NCI-H2227 (cell line): ENCODE data around the gene FOCAD.

Experiments used
- DNase-seq: peaks from one replicate; lab custom pipeline; 2025; ENCODE audit not compliant: unreplicated experiment; lab: John Stamatoyannopoulos, UW

FOCAD gene

DNA sequence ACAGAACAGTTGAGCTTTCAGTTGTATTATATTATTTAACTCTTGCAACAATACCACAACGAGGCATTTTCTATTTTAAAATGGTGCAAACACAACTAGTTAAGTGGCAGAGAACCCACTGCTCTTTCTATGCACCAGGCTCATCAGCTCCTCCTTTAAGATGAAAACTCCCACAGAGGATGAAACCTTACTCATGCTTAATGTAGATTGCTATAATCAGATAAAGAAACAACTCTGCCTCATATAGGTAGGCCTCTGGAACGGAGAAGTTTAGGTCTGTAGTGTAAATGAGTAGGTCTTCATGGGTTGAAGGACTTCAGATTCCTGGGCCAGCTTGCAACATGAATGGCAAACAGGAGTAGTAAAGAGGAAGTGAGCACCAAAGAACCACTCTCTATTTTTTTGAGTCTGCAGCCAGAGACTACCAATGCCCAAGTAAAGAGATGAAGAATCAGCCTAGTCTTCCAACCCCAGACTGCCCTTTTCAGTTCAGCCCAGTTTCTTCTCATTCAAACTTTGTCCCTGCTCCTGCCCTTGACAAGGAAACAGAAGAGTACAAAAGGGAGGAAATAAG is 313.5 kb downstream of the FOCAD start:
- no peak for DNase-seq

DNA sequence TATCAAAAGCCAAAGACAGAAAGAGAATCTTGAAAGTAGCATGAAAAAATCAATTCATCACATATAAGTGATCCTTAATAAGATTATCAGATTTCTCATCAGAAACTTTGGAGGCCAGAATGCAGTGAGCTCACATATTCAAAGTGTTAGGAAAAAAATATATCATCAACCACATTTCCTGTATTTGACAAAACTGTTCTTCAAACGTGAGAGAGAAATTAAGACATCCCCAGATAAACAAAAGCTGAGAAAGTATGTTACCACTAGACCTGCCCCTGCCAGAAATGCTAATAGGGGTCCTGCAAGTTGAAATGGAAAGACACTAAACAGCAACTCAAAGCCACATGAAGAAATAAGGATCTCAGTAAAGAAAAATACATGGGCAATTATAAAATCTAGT is 317.5 kb downstream of the FOCAD start:
- no peak for DNase-seq

DNA sequence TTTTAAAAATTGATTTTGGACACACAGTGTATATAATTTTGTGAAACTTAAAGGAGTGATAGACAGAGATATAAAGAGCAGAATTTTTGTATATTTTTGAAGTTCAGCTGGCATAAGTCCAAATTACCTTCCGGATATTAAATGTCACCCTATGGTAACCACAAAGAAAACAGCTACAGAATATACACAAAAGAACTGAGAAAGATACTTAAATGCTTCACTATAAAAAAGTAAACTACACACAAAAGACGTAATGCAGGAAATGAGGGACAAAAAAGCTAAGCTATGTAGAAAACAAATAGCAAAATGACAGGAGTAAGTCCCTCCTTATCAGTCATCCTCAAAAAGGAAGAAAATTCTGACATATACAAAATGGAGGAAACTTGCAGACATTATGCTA is 318.0 kb downstream of the FOCAD start:
- DNase-seq: no peak

DNA sequence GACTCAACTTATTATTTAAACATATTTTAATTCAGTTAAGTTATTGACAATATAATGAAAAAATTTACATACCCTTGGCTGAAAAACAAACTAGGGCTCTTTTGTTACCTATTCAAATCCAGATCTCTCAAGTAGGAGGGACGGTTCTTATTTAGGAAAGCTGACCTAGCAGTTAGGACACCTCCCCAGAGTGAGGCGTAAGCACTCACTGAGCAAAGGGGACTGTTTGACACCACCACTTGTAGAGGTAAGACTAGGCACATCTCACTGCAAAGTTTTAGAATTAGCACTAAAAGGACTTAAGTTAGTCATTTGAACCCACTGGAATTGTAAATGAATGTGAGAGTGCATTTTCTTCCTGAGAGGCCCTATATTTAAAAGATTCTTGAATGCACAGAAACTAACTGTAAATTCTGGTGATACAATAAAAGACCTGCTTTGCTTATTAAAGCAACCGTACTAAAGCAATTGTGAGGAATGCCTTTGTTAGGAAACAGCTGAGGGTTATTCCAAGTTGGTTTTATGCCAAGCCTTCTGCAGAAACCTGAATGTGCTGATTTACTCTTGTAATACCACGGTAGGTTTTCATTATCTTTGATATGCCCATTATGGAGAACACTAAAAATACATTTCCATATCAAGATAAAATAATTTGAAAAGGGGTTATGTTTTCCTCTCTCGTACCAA is 331.2 kb downstream of the FOCAD start:
- DNase-seq: no peak

DNA sequence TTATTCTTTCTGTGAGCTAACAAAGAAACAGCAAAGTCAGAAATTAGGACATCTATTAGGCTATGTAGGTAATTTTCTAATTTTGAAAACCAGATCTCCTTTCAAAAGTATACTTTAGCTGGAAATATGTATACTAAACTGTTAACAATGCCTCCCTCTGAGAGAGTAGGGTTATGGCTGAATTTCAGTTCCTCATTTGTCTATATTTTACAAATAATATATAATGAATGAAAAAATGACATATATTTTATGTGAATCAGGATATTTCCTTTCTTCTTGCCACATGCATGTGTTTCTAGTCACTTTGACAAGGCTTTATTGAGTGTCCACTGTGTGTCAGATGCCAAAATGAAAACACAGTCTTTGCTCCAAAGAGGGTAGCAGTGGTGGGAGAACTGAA is 331.9 kb downstream of the FOCAD start:
- DNase-seq: no peak

DNA sequence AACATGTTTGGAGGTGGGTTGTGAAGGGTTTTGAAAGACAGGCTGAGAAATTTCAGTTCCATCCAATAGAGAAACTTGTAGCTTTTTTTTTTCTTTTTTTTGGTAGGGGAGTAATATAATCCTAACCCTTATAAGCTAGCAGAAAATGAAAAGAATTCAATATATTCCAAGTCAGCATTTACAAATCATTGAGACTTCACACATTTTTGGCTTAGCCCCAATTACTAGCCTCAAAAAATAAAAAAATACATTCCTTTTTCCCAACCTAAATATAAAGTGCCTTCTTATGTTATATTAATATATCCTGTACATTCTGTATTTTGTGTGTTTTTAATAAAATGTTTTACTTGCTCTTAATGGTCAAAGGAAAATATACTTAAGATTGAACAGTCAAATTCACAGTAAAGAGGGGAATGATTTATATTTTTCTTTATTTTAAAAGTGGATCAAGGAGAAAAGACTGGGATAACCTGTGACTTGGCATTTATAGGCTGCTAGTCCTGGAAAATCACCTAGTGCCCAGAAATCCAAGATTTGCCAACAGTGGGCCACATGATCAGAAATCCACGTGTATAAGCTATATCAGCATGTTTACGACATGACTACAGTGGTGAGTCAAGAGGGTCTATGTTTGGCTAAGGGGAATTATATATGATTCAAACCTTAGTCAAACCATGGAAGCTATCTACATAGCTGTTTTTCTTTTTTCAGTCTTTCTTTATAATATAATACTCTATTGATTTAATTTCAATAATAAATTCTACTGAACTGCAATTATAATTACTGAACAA is 332.8 kb downstream of the FOCAD start:
- no peak for DNase-seq

DNA sequence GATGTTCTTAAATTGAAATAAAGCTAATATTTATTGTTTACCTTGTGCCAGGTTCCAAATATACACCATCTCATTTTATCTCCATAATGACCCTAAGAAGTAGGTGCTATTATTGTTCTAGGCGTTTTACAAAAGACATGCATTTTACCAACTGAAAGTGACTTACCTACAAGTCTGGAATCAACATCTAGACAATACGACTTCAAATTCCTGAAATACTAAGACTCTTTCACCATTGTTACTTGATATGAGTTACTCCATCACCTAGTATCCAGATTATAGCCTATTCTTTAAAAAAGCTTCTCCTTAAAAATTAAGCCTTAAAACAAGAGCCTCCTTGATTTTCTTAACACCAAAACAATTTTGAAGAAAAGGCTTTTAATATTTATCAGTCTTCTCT is 334.1 kb downstream of the FOCAD start:
- DNase-seq: no peak

DNA sequence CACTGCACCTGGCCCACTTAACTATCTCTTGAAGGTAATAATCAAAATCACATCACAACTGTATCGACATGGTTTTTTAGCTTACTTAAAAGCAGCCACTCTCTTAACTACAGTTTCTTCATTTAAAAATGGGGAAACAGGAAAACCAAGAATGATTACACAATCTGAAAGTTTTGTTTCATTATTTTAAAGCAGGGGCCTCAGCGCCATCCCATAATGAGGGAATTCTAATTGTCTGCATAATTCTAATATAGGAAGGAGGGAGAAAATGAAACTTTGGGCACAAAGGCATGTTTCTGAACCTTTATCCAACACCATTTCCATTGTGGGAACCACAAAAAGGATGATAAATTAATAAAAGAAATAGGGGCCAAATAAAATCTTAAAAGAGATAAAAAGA is 339.8 kb downstream of the FOCAD start:
- no peak for DNase-seq

DNA sequence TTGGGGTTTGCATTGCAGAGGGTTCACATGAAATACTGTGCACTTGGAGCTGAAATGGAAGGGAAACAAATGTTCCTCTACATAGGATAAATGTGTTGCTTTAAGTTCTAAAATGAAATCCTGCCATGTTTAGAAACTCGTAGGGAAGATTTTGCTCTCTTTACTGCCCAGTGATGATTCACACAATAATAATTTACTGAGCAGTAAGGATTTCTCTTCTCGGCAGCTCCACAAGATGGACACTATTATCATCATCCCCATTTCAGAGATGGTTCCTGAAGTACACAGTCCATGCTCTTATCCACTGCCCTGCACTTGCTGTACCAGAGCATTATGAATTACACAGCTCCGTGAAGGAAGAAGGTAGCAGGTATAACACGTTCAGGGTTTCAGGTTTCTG is 343.2 kb downstream of the FOCAD start:
- no peak for DNase-seq

DNA sequence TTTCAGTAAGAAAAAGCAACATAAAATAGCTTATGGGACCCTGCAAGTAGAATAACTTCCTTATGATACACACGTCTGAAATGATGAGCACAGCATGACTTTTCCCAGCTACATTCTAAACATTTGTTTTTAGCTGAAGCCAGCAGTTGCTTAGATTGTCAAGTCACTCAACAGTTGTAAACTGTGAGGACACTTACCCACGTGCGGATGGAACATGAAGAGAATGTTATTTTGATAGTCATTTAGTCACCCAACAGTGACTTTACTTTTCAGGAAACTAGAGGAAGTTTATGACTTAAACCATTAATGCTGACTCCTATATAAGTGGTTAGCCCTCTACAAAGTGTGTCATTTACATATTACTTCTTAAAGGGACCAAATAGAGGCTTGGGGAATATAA is 344.4 kb downstream of the FOCAD start:
- no peak for DNase-seq

DNA sequence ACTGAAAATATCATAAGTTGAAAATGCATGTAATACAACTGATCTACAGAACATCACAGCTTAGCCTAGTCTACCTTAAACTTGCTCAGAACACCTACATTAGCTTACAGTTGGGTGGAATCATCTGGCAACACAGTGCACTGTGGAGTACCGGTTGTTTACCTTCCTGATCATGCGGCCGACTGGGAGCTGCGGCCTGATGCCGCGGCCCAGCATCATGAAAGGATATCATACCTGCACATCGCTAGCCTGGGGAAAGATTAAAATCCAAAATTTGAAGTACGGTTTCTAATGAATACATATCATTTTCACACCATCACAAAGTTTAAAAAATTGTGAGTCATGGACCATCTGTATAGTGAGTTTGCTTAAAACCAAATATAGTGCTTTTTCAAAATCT is 345.6 kb downstream of the FOCAD start:
- no peak for DNase-seq

DNA sequence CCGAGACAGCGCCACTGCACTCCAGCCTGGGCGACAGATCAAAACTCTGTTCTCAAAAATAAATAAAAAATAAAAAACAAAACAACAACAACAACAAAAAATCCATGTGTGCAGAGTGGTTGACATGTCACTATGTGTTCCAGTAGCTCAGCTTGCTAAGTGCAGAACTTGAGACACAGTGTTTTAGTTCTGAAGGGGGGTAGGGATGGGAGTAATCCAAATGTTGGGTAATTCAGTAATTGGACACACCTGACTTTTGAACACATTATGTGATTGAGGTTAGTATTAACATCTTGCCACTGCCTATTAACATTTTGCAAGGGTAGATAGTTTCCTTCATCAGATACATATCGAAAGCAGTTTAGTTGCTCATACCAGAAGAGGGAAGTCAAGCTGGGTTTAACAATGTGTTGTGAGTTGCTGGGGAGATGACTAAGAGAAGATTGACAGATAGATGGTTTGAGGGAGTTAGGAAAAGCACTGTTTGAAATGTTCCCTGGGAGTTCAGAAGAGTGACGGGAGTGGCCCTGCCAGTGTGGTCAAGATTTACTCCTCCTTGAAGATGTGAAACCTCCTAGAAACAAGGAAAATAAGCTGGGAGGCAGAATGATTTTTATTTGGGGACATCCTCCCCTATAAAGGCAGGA is 346.5 kb downstream of the FOCAD start:
- peak; percentile 24 for DNase-seq

DNA sequence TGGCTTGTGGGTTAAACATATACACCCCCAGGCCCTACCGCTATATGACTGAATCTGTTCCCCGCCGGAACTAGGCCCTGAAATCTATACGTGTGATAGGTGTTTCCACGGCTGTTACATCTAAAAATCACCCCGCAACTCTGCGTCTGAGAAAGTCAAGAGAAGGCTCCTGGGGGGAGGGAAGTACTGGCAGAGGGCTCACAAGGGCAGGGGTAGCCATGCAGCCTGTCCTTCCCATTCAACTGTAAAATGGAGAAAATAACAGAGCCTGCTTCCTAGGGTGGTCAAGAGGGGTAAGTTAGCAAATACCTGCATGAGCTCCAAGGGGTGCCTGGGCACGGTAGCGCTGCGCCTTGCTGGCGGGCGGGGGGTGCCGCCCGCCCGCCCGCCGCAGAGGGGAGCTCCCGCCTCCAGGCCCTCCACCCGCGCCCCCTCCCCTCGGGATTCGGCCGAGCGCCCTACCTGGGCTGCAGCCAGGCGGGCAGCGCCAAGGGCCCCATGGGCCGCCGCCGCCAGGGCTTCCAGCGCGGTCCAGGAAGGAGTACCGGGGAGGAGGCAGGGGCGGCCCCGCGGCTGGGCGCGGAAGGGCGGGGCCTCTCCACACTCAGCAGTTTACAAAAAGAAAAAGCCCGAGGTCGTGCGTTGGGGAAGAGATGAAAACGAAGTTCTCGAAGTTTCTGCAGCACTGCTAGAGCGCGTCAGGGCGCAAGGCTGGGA is 347.2 kb downstream of the FOCAD start, which contains the start of gene HACD4:
TSS of gene HACD4 (minus strand) at position 550 of the 717 bp plus-strand sequence. CDS start at position 500, 50 bp downstream.
- peak; percentile 63 for DNase-seq

DNA sequence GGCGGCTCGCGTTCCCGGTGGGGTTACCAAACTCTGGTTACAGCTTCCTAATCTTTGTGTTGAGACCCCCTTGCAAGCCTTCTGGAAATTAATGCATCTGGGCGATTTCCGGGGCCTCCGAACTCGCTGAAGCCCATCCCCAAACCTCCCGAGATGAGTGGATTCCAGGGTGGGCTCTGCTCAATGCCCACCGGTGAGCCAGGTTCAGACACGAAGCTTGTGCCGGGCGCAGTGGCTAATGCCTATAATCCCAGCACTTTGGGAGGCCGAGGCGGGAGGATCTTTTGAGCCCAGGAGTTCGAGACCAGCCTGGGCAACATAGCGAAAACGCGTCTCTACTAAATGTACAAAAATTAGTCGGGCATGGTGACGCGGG is 347.7 kb downstream of the FOCAD start:
- no peak for DNase-seq

DNA sequence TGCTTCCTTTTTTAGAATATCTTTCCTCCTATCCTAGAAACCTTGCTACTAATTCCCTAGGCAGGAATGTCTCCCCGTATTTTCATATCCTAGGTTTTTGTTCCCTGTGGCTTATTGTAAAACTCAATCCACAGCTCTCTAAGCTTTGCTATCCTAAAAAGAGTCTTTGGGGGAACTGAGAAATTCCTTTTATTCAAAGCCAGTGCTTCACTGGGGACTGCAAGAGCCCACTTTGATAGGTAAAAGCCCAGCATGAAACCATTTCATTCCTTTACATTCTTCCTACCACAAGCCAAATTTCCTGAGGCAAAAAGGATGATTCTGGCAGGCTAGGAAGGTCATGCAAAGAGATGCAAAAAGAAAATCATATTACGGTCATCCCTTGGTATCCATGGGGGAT is 353.2 kb downstream of the FOCAD start:
- no peak for DNase-seq

DNA sequence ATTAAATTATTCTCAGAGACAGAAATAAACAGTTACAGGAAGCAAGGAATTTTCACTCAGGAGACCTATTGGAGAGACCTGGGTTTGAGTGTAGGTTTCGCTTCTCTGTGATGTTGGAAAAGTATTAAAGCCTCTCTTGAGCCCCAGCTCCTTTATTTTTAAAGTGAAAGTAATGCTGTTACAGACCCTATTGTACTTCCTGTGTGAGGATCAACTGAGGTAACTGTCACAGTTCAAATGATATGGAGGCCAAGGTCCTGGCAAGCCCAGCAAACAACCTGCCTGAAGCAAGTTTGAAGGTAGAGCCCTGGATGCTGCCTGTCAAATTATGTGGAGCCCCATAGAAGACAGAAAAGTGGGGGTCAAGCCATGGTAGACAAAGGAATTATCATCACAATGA is 355.2 kb downstream of the FOCAD start:
- no peak for DNase-seq

DNA sequence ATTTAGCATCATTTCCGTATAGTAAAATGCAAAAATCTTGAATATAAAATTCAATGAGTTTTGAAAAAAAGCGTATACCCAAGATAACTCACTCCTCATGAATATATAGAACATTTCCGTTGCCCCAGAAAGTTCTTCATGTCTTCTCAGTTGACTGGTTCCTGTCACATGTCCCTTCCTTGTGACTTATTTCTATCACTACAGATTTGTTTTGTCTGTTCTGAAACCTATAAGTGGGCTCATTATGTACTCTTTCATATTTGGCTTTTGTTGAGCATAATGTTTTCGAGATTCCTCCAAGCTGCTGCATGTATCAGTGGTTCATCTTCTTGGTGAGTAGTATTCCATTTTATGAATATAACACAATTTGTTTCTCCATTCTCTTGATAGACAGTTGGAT is 358.4 kb downstream of the FOCAD start:
- DNase-seq: no peak

DNA sequence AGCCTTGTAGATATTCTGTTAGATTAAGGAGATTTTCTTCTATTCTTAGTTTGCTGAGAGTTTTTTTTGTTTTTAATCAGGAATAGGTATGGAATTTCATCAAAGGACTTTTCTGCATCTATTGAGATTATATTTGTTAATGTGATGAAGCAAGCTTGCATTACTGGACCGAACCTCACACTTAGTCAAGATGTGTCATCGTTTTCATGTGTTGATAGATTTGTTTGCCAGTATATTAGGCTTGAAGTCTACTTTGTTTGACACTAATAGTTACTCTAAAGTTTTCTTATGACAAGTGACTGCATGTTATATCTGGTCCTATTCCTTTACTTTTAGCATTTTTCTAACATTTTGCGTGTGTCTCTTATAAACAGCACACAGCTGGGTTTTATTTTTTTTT is 359.8 kb downstream of the FOCAD start:
- DNase-seq: no peak
